HCT116 (cell line): ENCODE measurements around the gene NLRP10. TPM values are rescaled to one million over a fixed set of nuclear protein-coding genes. Genes with fewer than 3 reads are reported as not detected.

Experiments
- ATAC-seq: fragments of 200-7000 bp; cut with Tn5 transposase; 2 replicates; pipeline ENCODE4 v1.9.1; 2020; ENCODE audit warnings: mild to moderate bottlenecking, moderate library complexity
- BruUV-seq: library from RNA; stranded (reverse); fragments of 400-500 nt; replicated peaks from 2 replicates; lab custom pipeline; 2021; lab: Mats Ljungman, UMichigan
- CTCF ChIA-PET: fragments of 300-600 bp; sonication (Branson Sonifier 250); formaldehyde crosslinking; loops from one replicate; lab custom pipeline; 2021; ENCODE audit warnings: antibody characterized with exemption; lab: Charles Lee
- POLR2A ChIA-PET: fragments of 300-600, 350-600 bp; sonication (Branson Sonifier 250); formaldehyde crosslinking; loops from one replicate; lab custom pipeline; 2021; ENCODE audit warnings: antibody characterized with exemption; lab: Charles Lee
- RAD21 ChIA-PET, 2 experiments: fragments of 300-600 bp; sonication (Branson Sonifier 250); formaldehyde crosslinking; loops; one replicate each; lab custom pipeline; 2023; ENCODE audit warnings: low total read pairs in 2 of 2; ENCODE audit not compliant: uncharacterized antibody in 2 of 2, unreplicated experiment in 2 of 2, low non-redundant PET in 1 of 2; lab: Charles Lee
- DNase-seq: peaks from one replicate; pipeline ENCODE4 v3.0.0-alpha.2; 2010; ENCODE audit warnings: low read depth, low spot score
- H2AFZ ChIP-seq: fragments of 200-600 bp; shearing (Covaris generic), sonication (generic); 2 replicates; pipeline ENCODE4 v1.6.1; 2017; ENCODE audit warnings: low read depth, mixed run types, mixed read lengths, antibody characterized with exemption, low read length; ENCODE audit not compliant: poor library complexity, severe bottlenecking
- H3K27ac ChIP-seq: 2 replicates; pipeline ENCODE4 v1.5.1; 2012; ENCODE audit warnings: low read depth, low read length
- H3K27me3 ChIP-seq: fragments of 200-600 bp; sonication (generic); 2 replicates; pipeline ENCODE4 v1.6.1; 2016; ENCODE audit warnings: mixed run types, low read length, mixed read lengths; ENCODE audit not compliant: insufficient read depth
- H3K36me3 ChIP-seq, 2 experiments: fragments of 200-500 bp in 1 of 2; fragments of 200-600 bp in 1 of 2; sonication (Bioruptor generic) in 1 of 2; sonication (generic) in 1 of 2; 2 replicates each; pipeline versions ENCODE4 v1.5.1 to v1.6.1; 2014 to 2016; ENCODE audit warnings: low read length in 2 of 2, inconsistent platforms in 1 of 2, mixed read lengths in 1 of 2, mixed run types in 1 of 2; ENCODE audit not compliant: insufficient read depth in 2 of 2, control insufficient read depth in 1 of 2
- H3K4me1 ChIP-seq, 2 experiments: fragments of 200-600 bp in 1 of 2; sonication (generic) in 1 of 2; 2 replicates each; pipeline versions ENCODE4 v1.5.1 to v1.6.1; 2012 to 2017; ENCODE audit warnings: low read length in 2 of 2, inconsistent platforms in 1 of 2, mild to moderate bottlenecking in 1 of 2, mixed read lengths in 1 of 2, mixed run types in 1 of 2, moderate library complexity in 1 of 2; ENCODE audit not compliant: insufficient read depth in 2 of 2, control insufficient read depth in 1 of 2
- H3K4me2 ChIP-seq: fragments of 200-600 bp; sonication (generic); 2 replicates; pipeline ENCODE4 v1.6.1; 2017; ENCODE audit warnings: mixed run types, low read length, mixed read lengths
- H3K4me3 ChIP-seq, 2 experiments: fragments of 200-600 bp in 1 of 2; sonication (generic) in 1 of 2; replicated peaks in 1 of 2; 2 replicates each; pipeline ENCODE4 v1.5.1; 2011 to 2016; ENCODE audit warnings: low read length in 2 of 2, control low read depth in 1 of 2, low read depth in 1 of 2, mild to moderate bottlenecking in 1 of 2, mixed read lengths in 1 of 2, mixed run types in 1 of 2
- H3K79me2 ChIP-seq: fragments of 200-600 bp; sonication (generic); 2 replicates; pipeline ENCODE4 v1.6.1; 2017; ENCODE audit warnings: mild to moderate bottlenecking, mixed run types, low read length, moderate library complexity, mixed read lengths; ENCODE audit not compliant: insufficient read depth
- H3K9ac ChIP-seq: fragments of 200-600 bp; sonication (generic); 2 replicates; pipeline ENCODE4 v1.6.1; 2016; ENCODE audit warnings: low read length, mixed read lengths
- H3K9me2 ChIP-seq: fragments of 200-600 bp; sonication (generic), shearing (Covaris generic); 2 replicates; pipeline ENCODE4 v1.6.1; 2017; ENCODE audit warnings: mixed run types, mild to moderate bottlenecking, moderate library complexity; ENCODE audit not compliant: insufficient read depth
- H3K9me3 ChIP-seq, 2 experiments: fragments of 200-500 bp in 1 of 2; fragments of 200-600 bp in 1 of 2; sonication (Bioruptor generic) in 1 of 2; sonication (generic) in 1 of 2; 2 replicates each; pipeline ENCODE4 v1.6.1; 2014 to 2017; ENCODE audit warnings: low read length in 2 of 2, mixed read lengths in 2 of 2, inconsistent platforms in 1 of 2, low read depth in 1 of 2, mild to moderate bottlenecking in 1 of 2, mixed run types in 1 of 2, moderate library complexity in 1 of 2; ENCODE audit not compliant: control insufficient read depth in 1 of 2, insufficient read depth in 1 of 2
- H4K20me1 ChIP-seq: fragments of 200-600 bp; sonication (generic), shearing (Covaris generic); 2 replicates; pipeline ENCODE4 v1.6.1; 2017; ENCODE audit warnings: mixed run types, mild to moderate bottlenecking, moderate library complexity; ENCODE audit not compliant: insufficient read depth
- CBX3 ChIP-seq: IDR thresholded peaks from 2 replicates; pipeline ENCODE4 v1.6.1; 2012; ENCODE audit warnings: low read depth
- EGR1 ChIP-seq: IDR thresholded peaks from 2 replicates; pipeline ENCODE4 v1.6.1; 2012; ENCODE audit warnings: low read depth
- EZH2phosphoT487 ChIP-seq: fragments of 200-600 bp; IDR thresholded peaks from 2 replicates; pipeline ENCODE4 v1.6.1; 2018; ENCODE audit warnings: antibody characterized with exemption, borderline replicate concordance
- FOSL1 ChIP-seq: IDR thresholded peaks from 2 replicates; pipeline ENCODE4 v1.6.1; 2012; ENCODE audit warnings: low read depth
- JUND ChIP-seq: IDR thresholded peaks from 2 replicates; pipeline ENCODE4 v1.6.1; 2012
- POLR2AphosphoS5 ChIP-seq: IDR thresholded peaks from 2 replicates; pipeline ENCODE4 v1.6.1; 2011; ENCODE audit warnings: mild to moderate bottlenecking, low read depth, low read length, moderate library complexity
- RAD21 ChIP-seq: IDR thresholded peaks from 2 replicates; pipeline ENCODE4 v1.6.1; 2012; ENCODE audit warnings: low read depth, mild to moderate bottlenecking
- SP1 ChIP-seq: IDR thresholded peaks from 2 replicates; pipeline ENCODE4 v1.6.1; 2012; ENCODE audit warnings: low read depth
- TCF7L2 ChIP-seq: IDR thresholded peaks from 2 replicates; pipeline ENCODE4 v1.7.0; 2011; ENCODE audit warnings: borderline replicate concordance, inconsistent platforms; ENCODE audit not compliant: insufficient read depth, insufficient read length; ENCODE audit errors: extremely low read depth
- intact Hi-C: fragments of 100-400 bp; cut with micrococcal nuclease; formaldehyde crosslinking; loops from 2 replicates; pipeline ENCODE4 v1.10.0; 2022
- total RNA-seq: library from RNA; stranded (reverse); gene quantifications from one replicate; pipeline ENCODE4 v1.2.1, GENCODE V29; 2021; ENCODE audit not compliant: unreplicated experiment
- TF ChIP-seq, protein P1 (sequence below): IDR thresholded peaks from 2 replicates; pipeline ENCODE4 v1.6.1; 2012
- TF ChIP-seq, protein P2 (sequence below): IDR thresholded peaks from 2 replicates; pipeline ENCODE4 v1.6.1; 2012
- TF ChIP-seq, protein P3 (sequence below): IDR thresholded peaks from 2 replicates; pipeline ENCODE4 v1.6.1; 2012; ENCODE audit warnings: low read depth

Gene NLRP10
- total RNA-seq, 1 experiment from 2014 or later: not detected

DNA sequence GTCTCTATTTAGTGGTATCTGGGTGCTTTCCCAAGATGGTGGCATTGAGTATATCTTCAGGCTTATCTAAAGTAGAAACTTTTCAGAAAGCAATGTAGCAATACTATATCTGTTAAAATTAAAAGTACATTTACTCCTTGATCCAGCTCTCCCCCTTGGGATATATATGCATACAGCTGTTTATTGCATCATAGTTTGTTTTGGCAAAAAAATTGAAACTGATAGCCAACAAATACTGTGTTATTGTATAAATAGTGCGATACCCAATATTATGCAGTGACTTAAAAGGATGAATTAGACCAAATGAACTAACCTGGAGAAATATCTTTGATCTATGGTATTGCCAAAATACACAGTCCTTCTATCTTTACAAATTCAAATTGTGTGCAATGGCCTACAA is 15.3 kb downstream of the NLRP10 start (continued):
- TF ChIP-seq EZH2phosphoT487 (no peak), POLR2AphosphoS5 (no peak)
- TF ChIP-seq, all 23 proteins: peak for 0

DNA sequence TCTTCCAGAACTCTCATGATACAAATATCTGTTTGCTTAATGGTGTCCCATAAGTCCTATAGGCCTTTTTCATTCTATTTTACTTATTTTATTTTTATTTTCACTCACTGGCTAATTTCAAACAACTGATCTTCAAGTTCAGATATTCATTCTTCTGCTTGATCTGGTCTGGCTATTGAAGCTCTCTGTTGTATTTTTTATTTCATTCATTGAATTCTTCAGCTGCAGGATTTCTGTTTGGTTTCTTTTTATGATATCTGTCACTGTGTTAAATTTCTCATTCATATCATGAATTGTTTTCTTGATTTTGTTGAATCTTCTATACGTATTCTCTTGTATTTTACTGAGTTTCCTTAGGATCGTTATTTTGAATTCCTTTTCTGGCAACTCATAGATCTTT is 21.1 kb downstream of the NLRP10 start:
- Histone ChIP-seq H2AFZ (no peak overlapping the region), H3K79me2 (no peaks in the 10 kb centered on the region), H3K9me2 (no peaks in the 10 kb centered on the region), H3K4me3 (no peak overlapping the region), H4K20me1 (no peaks in the 10 kb centered on the region), H3K4me2 (no peak overlapping the region), H3K27ac (no peak overlapping the region), H3K36me3 (no peaks in the 10 kb centered on the region), H3K4me1 (no peaks in the 10 kb centered on the region), H3K9me3 (peaks cover 0 to 4% of the 10 kb centered on the region in 2 experiments; a peak in 1 of 4 replicates), H3K9ac (no peak overlapping the region), H3K27me3 (peaks cover 25% of the 10 kb centered on the region)
- no TSS peak for BruUV-seq
- CTCF ChIA-PET: no interaction called here
- ATAC-seq (no peak), DNase-seq (no peak)
- POLR2A ChIA-PET: no interaction called here
- RAD21 ChIA-PET: no interaction called here
- TF ChIP-seq JUND (no peak), CBX3 (no peak), TCF7L2 (no peak), RAD21 (no peak), SP1 (no peak), EGR1 (no peak), FOSL1 (no peak), EZH2phosphoT487 (no peak)
- TF ChIP-seq, protein P1, sequence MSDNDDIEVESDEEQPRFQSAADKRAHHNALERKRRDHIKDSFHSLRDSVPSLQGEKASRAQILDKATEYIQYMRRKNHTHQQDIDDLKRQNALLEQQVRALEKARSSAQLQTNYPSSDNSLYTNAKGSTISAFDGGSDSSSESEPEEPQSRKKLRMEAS: no peak
- TF ChIP-seq, protein P2, sequence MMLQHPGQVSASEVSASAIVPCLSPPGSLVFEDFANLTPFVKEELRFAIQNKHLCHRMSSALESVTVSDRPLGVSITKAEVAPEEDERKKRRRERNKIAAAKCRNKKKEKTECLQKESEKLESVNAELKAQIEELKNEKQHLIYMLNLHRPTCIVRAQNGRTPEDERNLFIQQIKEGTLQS: no peak
- TF ChIP-seq, protein P3, sequence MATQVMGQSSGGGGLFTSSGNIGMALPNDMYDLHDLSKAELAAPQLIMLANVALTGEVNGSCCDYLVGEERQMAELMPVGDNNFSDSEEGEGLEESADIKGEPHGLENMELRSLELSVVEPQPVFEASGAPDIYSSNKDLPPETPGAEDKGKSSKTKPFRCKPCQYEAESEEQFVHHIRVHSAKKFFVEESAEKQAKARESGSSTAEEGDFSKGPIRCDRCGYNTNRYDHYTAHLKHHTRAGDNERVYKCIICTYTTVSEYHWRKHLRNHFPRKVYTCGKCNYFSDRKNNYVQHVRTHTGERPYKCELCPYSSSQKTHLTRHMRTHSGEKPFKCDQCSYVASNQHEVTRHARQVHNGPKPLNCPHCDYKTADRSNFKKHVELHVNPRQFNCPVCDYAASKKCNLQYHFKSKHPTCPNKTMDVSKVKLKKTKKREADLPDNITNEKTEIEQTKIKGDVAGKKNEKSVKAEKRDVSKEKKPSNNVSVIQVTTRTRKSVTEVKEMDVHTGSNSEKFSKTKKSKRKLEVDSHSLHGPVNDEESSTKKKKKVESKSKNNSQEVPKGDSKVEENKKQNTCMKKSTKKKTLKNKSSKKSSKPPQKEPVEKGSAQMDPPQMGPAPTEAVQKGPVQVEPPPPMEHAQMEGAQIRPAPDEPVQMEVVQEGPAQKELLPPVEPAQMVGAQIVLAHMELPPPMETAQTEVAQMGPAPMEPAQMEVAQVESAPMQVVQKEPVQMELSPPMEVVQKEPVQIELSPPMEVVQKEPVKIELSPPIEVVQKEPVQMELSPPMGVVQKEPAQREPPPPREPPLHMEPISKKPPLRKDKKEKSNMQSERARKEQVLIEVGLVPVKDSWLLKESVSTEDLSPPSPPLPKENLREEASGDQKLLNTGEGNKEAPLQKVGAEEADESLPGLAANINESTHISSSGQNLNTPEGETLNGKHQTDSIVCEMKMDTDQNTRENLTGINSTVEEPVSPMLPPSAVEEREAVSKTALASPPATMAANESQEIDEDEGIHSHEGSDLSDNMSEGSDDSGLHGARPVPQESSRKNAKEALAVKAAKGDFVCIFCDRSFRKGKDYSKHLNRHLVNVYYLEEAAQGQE: no peak
- intact Hi-C loops: no loop called here
